ENCODE results near the gene ZRANB1. TPM values are rescaled to one million over a fixed set of nuclear protein-coding genes. Genes with fewer than 3 reads are reported as not detected.
A peak's percentile ranks its signal among the peaks of the same experiment; 100 is the strongest.

ZRANB1 gene
- total RNA-seq, 2 experiments from 2014 or later: 9.5 to 10.1 TPM

- intact Hi-C loops (cut with micrococcal nuclease): loop anchor here (5.0 kb wide), 1 partner anchor 387 kb away; no protein-coding TSS in a partner anchor
- Mint-ChIP-seq H3K27me3 (no peaks in the 10 kb centered on the region), H3K36me3 (ENCODE audit: low read depth) (peaks cover 4% of the 10 kb centered on the region), H3K9me3 (no peaks in the 10 kb centered on the region), H3K4me1 (ENCODE audit: low read depth) (peaks cover 26% of the 10 kb centered on the region), H3K27ac (peak overlapping the region; percentile 94), H3K4me3 (peak overlapping the region; percentile 91)
- POLR2A ChIA-PET: no interaction called here
- TF ChIP-seq, protein P1, sequence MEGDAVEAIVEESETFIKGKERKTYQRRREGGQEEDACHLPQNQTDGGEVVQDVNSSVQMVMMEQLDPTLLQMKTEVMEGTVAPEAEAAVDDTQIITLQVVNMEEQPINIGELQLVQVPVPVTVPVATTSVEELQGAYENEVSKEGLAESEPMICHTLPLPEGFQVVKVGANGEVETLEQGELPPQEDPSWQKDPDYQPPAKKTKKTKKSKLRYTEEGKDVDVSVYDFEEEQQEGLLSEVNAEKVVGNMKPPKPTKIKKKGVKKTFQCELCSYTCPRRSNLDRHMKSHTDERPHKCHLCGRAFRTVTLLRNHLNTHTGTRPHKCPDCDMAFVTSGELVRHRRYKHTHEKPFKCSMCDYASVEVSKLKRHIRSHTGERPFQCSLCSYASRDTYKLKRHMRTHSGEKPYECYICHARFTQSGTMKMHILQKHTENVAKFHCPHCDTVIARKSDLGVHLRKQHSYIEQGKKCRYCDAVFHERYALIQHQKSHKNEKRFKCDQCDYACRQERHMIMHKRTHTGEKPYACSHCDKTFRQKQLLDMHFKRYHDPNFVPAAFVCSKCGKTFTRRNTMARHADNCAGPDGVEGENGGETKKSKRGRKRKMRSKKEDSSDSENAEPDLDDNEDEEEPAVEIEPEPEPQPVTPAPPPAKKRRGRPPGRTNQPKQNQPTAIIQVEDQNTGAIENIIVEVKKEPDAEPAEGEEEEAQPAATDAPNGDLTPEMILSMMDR (IDR thresholded peaks at IDR 0.05): no peak
- DNase-seq (no peak), ATAC-seq (no peak)
- CTCF ChIA-PET: no interaction called here
Measured at GRCh38 chr10:124918906-124919305, 23.0 kb upstream of the ZRANB1 start.

DNA sequence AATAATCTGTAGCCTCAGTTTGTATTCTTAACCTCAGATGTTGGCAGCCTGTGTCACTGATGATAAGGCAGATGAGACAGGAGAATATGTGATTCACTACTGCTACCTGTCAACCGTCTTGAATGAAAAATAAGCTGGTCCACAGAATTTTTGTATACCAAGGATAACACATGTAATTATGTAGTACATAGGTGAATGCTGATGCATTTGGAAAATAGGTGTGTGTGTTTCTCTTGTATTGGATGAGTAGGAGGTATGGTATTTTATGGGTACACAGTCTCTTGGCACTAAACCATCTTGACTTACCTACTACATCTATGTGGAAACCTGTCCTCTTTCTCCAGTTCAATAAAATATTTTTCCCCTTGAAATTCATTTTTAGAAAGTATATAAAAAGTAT lies 20.7 kb upstream of the ZRANB1 start:
- H3K27me3 Mint-ChIP-seq: no peaks in the 10 kb centered on the region
- H3K9me3 Mint-ChIP-seq: no peaks in the 10 kb centered on the region
- H3K4me3 Mint-ChIP-seq: no peak overlapping the region

DNA sequence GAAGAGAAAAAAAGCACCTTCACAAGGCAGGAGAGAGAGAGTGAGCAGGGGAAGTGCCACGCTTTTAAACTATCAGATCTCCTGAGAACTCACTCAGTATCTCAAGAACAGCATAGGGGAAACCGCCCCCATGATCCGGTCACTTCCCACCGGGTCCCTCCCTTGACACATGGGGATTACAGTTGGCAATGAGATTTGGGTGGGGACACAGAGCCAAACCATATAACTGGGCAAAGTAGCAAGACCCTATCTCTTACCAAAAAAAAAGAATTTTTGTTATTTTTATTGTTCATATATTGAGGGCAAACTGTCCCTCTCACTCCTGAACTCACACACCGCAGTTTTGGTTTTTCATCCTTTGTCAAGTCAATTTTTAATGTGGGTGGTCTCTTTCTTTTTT lies 18.2 kb upstream of the ZRANB1 start:
- peaks cover 35% of the 10 kb centered on the region for H3K4me1 Mint-ChIP-seq (ENCODE audit: low read depth)
- TF ChIP-seq, protein P1 (IDR thresholded peaks at IDR 0.05): no peak
- H3K27me3 Mint-ChIP-seq: no peaks in the 10 kb centered on the region
- no peak for ATAC-seq
- no peak overlapping the region for H3K4me3 Mint-ChIP-seq
- H3K36me3 Mint-ChIP-seq (ENCODE audit: low read depth): peaks cover 4% of the 10 kb centered on the region
- DNase-seq: no peak
- intact Hi-C loops (cut with micrococcal nuclease): no loop called here
- H3K27ac Mint-ChIP-seq: no peak overlapping the region
- CTCF ChIA-PET: no interaction called here
- H3K9me3 Mint-ChIP-seq: no peaks in the 10 kb centered on the region
- POLR2A ChIA-PET: no interaction called here

More for the DNA sequence above, 20.7 kb upstream of the ZRANB1 start:
- Mint-ChIP-seq H3K4me1 (ENCODE audit: low read depth) (peaks cover 38% of the 10 kb centered on the region), H3K27ac (no peak overlapping the region), H3K36me3 (ENCODE audit: low read depth) (peaks cover 4% of the 10 kb centered on the region)
- ATAC-seq (no peak), DNase-seq (no peak)
- intact Hi-C loops (cut with micrococcal nuclease): no loop called here
- TF ChIP-seq, protein P1 (IDR thresholded peaks at IDR 0.05): no peak
- POLR2A ChIA-PET: no interaction called here
- CTCF ChIA-PET: no interaction called here

DNA sequence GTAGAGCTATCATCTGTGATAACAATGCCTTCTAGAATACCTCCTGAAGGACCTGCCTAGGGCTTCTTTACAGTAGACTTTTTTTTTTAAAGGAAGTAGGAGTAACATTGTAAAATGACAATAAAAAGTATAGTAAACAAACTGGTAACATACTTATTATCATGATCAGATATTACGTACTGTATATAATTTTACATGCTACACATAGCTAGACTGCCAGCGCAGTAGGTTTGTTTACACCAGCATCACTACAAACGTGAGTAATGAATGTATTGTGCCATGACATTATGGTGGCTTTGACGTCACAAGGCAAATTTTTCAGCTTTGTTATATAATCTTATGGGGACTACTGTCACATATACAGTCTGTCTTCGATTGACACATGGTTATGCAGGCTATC lies 15.4 kb upstream of the ZRANB1 start:
- intact Hi-C loops (cut with micrococcal nuclease): no loop called here
- peaks cover 8% of the 10 kb centered on the region for H3K36me3 Mint-ChIP-seq (ENCODE audit: low read depth)
- no peak overlapping the region for H3K4me3 Mint-ChIP-seq
- ATAC-seq (no peak), DNase-seq (no peak)
- H3K9me3 Mint-ChIP-seq: peaks cover 1% of the 10 kb centered on the region
- no peaks in the 10 kb centered on the region for H3K27me3 Mint-ChIP-seq
- ChIA-PET POLR2A (interaction anchor here (1.7 kb wide), 1 partner anchor 11 kb away, joined by 6 read pairs; no protein-coding TSS in a partner anchor), CTCF (interaction anchor here (0.9 to 1.0 kb wide), 2 partner anchors 14 to 27 kb away, joined by 3 read pairs; no protein-coding TSS in a partner anchor)
- H3K27ac Mint-ChIP-seq: no peak overlapping the region
- peaks cover 26% of the 10 kb centered on the region for H3K4me1 Mint-ChIP-seq (ENCODE audit: low read depth)
- TF ChIP-seq, protein P1 (IDR thresholded peaks at IDR 0.05): no peak

DNA sequence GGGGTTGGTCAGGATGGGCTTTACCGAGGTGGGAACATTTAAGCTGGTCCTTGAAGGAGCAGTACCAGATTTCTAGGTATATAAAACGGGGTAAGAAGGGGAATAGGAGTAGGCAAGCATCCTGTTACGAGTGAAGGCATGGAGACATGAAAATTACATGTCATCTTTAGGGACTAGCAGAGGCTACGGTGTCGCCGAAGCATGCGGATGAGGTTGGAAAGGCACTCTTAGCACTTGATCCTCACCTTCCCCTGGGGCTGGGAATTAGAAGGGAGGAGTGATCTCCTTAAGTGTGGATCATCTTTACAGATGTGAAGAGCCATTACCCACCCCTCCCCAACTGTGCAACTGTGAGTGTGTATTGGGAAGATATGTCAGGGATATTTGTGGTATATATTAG lies 13.8 kb upstream of the ZRANB1 start:
- peaks cover 5% of the 10 kb centered on the region for H3K9me3 Mint-ChIP-seq
- H3K4me1 Mint-ChIP-seq (ENCODE audit: low read depth): peaks cover 28% of the 10 kb centered on the region
- DNase-seq (no peak), ATAC-seq (no peak)
- no peak overlapping the region for H3K4me3 Mint-ChIP-seq
- no peak overlapping the region for H3K27ac Mint-ChIP-seq
- peaks cover 13% of the 10 kb centered on the region for H3K36me3 Mint-ChIP-seq (ENCODE audit: low read depth)
- CTCF ChIA-PET: no interaction called here
- H3K27me3 Mint-ChIP-seq: no peaks in the 10 kb centered on the region
- TF ChIP-seq, protein P1 (IDR thresholded peaks at IDR 0.05): no peak
- POLR2A ChIA-PET: no interaction called here
- intact Hi-C loops (cut with micrococcal nuclease): no loop called here
